Liver (tissue), 9 donors: ENCODE measurements around the gene TECPR1. TPM values are rescaled to one million over a fixed set of nuclear protein-coding genes. Genes with fewer than 3 reads are reported as not detected.

ENCODE experiments used
- DNase-seq: peaks from one replicate; pipeline ENCODE4 v3.0.0-alpha.2; 2017; ENCODE audit warnings: low spot score
- H3K27ac ChIP-seq, 2 donors: one replicate each; pipeline ENCODE4 v1.7.0; 2013; ENCODE audit warnings: inconsistent platforms in 2 of 2, low read length in 2 of 2, control low read depth in 1 of 2, low read depth in 1 of 2, mild to moderate bottlenecking in 1 of 2
- H3K27me3 ChIP-seq, 4 donors: one replicate each; pipeline versions ENCODE4 v1.6.1 to v1.7.0; 2013; ENCODE audit warnings: low read length in 3 of 4, inconsistent platforms in 1 of 4, mild to moderate bottlenecking in 1 of 4, moderate library complexity in 1 of 4; ENCODE audit not compliant: control insufficient read depth in 4 of 4, insufficient read depth in 4 of 4
- H3K36me3 ChIP-seq, 4 donors: one replicate each; pipeline versions ENCODE4 v1.6.1 to v1.7.0; 2013; ENCODE audit warnings: low read length in 3 of 4, mild to moderate bottlenecking in 3 of 4, low read depth in 1 of 4, moderate library complexity in 1 of 4; ENCODE audit not compliant: control insufficient read depth in 4 of 4, insufficient read depth in 3 of 4
- H3K4me1 ChIP-seq, 4 donors: one replicate each; pipeline versions ENCODE4 v1.6.1 to v1.7.0; 2013; ENCODE audit warnings: low read length in 3 of 4, mild to moderate bottlenecking in 3 of 4, moderate library complexity in 1 of 4; ENCODE audit not compliant: control insufficient read depth in 4 of 4, insufficient read depth in 4 of 4
- H3K4me3 ChIP-seq, 3 donors: one replicate each; pipeline versions ENCODE4 v1.6.1 to v1.7.0; 2013; ENCODE audit warnings: low read length in 3 of 3, control low read depth in 1 of 3, low read depth in 1 of 3, mild to moderate bottlenecking in 1 of 3
- H3K9ac ChIP-seq, 2 donors: one replicate each; pipeline ENCODE4 v1.7.0; 2013; ENCODE audit warnings: low read length in 2 of 2, mild to moderate bottlenecking in 2 of 2, moderate library complexity in 2 of 2, control low read depth in 1 of 2, low read depth in 1 of 2
- H3K9me3 ChIP-seq, 4 donors: one replicate each; pipeline versions ENCODE4 v1.6.1 to v1.7.0; 2013; ENCODE audit warnings: low read length in 3 of 4; ENCODE audit not compliant: control insufficient read depth in 4 of 4
- EGR1 ChIP-seq, 2 donors: IDR thresholded peaks; 2 replicates each; pipeline ENCODE4 v1.6.1; 2016 to 2018; ENCODE audit warnings: antibody characterized with exemption in 2 of 2, low read depth in 2 of 2
- FOXA2 ChIP-seq: IDR thresholded peaks from 2 replicates; pipeline ENCODE4 v1.6.1; 2016; ENCODE audit warnings: antibody characterized with exemption
- GABPA ChIP-seq, 2 donors: IDR thresholded peaks in 1 of 2; conservative IDR thresholded peaks in 1 of 2; 2 replicates each; pipeline ENCODE4 v1.6.1; 2016; ENCODE audit warnings: antibody characterized with exemption in 2 of 2, mild to moderate bottlenecking in 1 of 2, moderate library complexity in 1 of 2
- HNF4A ChIP-seq, 2 donors: conservative IDR thresholded peaks; 2 replicates each; pipeline ENCODE4 v1.6.1; 2016; ENCODE audit warnings: antibody characterized with exemption in 2 of 2, mild to moderate bottlenecking in 2 of 2
- HNF4G ChIP-seq: IDR thresholded peaks from 2 replicates; pipeline ENCODE4 v1.6.1; 2016; ENCODE audit warnings: antibody characterized with exemption
- JUND ChIP-seq, 2 donors: IDR thresholded peaks; 2 replicates each; pipeline ENCODE4 v1.6.1; 2016; ENCODE audit warnings: antibody characterized with exemption in 2 of 2
- NR2F2 ChIP-seq: IDR thresholded peaks from 2 replicates; pipeline ENCODE4 v1.6.1; 2016; ENCODE audit warnings: antibody characterized with exemption
- RAD21 ChIP-seq, 2 donors: IDR thresholded peaks; 2 replicates each; pipeline ENCODE4 v1.6.1; 2016; ENCODE audit warnings: antibody characterized with exemption in 2 of 2, mild to moderate bottlenecking in 2 of 2
- RXRA ChIP-seq, 2 donors: IDR thresholded peaks; 2 replicates each; pipeline ENCODE4 v1.6.1; 2017 to 2018; ENCODE audit warnings: antibody characterized with exemption in 2 of 2, mild to moderate bottlenecking in 1 of 2
- SP1 ChIP-seq: IDR thresholded peaks from 2 replicates; pipeline ENCODE4 v1.6.1; 2018; ENCODE audit warnings: antibody characterized with exemption, mild to moderate bottlenecking
- TAF1 ChIP-seq: conservative IDR thresholded peaks from 2 replicates; pipeline ENCODE4 v1.6.1; 2016; ENCODE audit warnings: antibody characterized with exemption, mild to moderate bottlenecking
- YY1 ChIP-seq: IDR thresholded peaks from 2 replicates; pipeline ENCODE4 v1.6.1; 2016; ENCODE audit warnings: antibody characterized with exemption, mild to moderate bottlenecking
- WGBS: extraction: QIAGEN DNeasy Blood & Tissue Kit; methylation state at CpG from one replicate; pipeline ENCODE4 v1.1.7; 2013; 5-methylcytosine and 5-hydroxymethylcytosine counted together
- polyA plus RNA-seq, 2 donors: library from polyadenylated mRNA; stranded (reverse) in 1 of 2; unstranded in 1 of 2; fragments of 200-250 nt in 1 of 2; fragments of >200 nt in 1 of 2; fragmentation: Nextera tagmentation in 1 of 2; extraction: Ambion mirVana in 1 of 2; gene quantifications; one replicate each; pipeline versions ENCODE4 v1.2.1 to v1.2.3, GENCODE V29; 2013 to 2015
- total RNA-seq, 2 donors: library from RNA; depleted of rRNA; stranded (reverse); fragments of >200 nt; gene quantifications; one replicate each; pipeline ENCODE4 v1.2.3, GENCODE V29; 2014
- TF ChIP-seq, protein P1 (sequence below): IDR thresholded peaks from 2 replicates; pipeline ENCODE4 v1.6.1; 2016; ENCODE audit warnings: antibody characterized with exemption
- TF ChIP-seq, protein P2 (sequence below): IDR thresholded peaks from 2 replicates; pipeline ENCODE4 v1.6.1; 2016; ENCODE audit warnings: antibody characterized with exemption
- TF ChIP-seq, protein P3 (sequence below): fragments of 150-350 bp; IDR thresholded peaks from 2 replicates; pipeline ENCODE4 v1.5.1; 2017; ENCODE audit warnings: improper control_type of control experiment, low read depth, low read length; ENCODE audit not compliant: missing input control
- TF ChIP-seq, protein P4 (sequence below): IDR thresholded peaks from 2 replicates; pipeline ENCODE4 v1.6.1; 2016; ENCODE audit warnings: antibody characterized with exemption, mild to moderate bottlenecking
- donor health status: healthy.
- donor health status: healthy.
- donor health status: healthy.
- donor health status: healthy.
- donor health status: healthy.

The TECPR1 gene
- total and polyA plus RNA-seq, 4 donors: 3.3 to 16.3 (median 7.8) TPM

DNA sequence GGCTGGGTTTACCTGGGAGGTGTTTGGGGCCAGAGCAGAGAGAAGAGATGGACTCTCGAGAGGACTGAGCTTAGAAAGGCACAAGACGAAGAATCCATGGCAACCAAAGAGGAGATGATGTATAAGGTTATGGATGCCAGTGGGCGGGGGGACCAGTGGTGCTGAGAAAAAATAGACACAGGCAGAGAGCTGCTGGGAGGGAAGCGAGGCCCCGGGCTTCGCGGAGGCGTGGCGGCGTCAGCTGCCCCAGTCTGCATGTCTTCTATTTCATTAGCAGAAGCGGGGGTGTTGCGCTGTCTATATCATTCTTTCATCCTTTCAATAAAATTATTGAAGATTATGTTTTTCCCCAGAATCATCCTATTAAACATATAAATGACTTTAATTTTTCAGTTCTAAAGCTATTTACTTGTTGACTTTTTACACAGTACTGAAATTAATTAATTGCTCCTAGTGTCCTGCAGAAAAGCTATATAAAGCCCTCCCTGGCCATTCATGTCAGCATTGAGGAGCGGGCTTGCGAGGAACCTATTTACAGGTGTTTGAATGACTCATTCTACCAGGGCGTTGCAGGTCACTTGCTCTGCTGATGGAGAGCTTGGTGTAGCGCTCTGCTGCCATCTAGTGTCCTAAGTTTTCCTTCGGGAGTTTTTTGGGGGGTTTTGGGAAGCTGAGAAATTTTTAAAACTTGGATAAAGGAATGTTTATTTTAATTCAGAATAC lies 83.7 kb downstream of the TECPR1 start:
- no peaks in the 10 kb centered on the region for H3K36me3 ChIP-seq

More for the DNA sequence above, 83.7 kb downstream of the TECPR1 start:
- TF ChIP-seq, protein P1, sequence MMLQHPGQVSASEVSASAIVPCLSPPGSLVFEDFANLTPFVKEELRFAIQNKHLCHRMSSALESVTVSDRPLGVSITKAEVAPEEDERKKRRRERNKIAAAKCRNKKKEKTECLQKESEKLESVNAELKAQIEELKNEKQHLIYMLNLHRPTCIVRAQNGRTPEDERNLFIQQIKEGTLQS: peak; percentile 83
- TF ChIP-seq HNF4G (no peak), SP1 (no peak), GABPA (IDR thresholded peaks at IDR 0.05 in 1 of 2, conservative IDR thresholded peaks at IDR 0.05 in 1 of 2) (no peak), NR2F2 (no peak), YY1 (no peak), EGR1 (IDR thresholded peaks at IDR 0.05; ENCODE audit: low read depth in 2 of 2) (no peak), JUND (IDR thresholded peaks at IDR 0.05) (peak; percentile 96 to 98), TAF1 (no peak), RXRA (IDR thresholded peaks at IDR 0.05) (peak; percentile 64 to 65), RAD21 (IDR thresholded peaks at IDR 0.05) (peak; percentile 91 to 96), HNF4A (conservative IDR thresholded peaks at IDR 0.05) (no peak), FOXA2 (no peak)
- TF ChIP-seq, protein P2, sequence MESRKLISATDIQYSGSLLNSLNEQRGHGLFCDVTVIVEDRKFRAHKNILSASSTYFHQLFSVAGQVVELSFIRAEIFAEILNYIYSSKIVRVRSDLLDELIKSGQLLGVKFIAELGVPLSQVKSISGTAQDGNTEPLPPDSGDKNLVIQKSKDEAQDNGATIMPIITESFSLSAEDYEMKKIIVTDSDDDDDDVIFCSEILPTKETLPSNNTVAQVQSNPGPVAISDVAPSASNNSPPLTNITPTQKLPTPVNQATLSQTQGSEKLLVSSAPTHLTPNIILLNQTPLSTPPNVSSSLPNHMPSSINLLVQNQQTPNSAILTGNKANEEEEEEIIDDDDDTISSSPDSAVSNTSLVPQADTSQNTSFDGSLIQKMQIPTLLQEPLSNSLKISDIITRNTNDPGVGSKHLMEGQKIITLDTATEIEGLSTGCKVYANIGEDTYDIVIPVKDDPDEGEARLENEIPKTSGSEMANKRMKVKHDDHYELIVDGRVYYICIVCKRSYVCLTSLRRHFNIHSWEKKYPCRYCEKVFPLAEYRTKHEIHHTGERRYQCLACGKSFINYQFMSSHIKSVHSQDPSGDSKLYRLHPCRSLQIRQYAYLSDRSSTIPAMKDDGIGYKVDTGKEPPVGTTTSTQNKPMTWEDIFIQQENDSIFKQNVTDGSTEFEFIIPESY: no peak
- TF ChIP-seq, protein P3, sequence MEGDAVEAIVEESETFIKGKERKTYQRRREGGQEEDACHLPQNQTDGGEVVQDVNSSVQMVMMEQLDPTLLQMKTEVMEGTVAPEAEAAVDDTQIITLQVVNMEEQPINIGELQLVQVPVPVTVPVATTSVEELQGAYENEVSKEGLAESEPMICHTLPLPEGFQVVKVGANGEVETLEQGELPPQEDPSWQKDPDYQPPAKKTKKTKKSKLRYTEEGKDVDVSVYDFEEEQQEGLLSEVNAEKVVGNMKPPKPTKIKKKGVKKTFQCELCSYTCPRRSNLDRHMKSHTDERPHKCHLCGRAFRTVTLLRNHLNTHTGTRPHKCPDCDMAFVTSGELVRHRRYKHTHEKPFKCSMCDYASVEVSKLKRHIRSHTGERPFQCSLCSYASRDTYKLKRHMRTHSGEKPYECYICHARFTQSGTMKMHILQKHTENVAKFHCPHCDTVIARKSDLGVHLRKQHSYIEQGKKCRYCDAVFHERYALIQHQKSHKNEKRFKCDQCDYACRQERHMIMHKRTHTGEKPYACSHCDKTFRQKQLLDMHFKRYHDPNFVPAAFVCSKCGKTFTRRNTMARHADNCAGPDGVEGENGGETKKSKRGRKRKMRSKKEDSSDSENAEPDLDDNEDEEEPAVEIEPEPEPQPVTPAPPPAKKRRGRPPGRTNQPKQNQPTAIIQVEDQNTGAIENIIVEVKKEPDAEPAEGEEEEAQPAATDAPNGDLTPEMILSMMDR: peak; percentile 80
- TF ChIP-seq, protein P4, sequence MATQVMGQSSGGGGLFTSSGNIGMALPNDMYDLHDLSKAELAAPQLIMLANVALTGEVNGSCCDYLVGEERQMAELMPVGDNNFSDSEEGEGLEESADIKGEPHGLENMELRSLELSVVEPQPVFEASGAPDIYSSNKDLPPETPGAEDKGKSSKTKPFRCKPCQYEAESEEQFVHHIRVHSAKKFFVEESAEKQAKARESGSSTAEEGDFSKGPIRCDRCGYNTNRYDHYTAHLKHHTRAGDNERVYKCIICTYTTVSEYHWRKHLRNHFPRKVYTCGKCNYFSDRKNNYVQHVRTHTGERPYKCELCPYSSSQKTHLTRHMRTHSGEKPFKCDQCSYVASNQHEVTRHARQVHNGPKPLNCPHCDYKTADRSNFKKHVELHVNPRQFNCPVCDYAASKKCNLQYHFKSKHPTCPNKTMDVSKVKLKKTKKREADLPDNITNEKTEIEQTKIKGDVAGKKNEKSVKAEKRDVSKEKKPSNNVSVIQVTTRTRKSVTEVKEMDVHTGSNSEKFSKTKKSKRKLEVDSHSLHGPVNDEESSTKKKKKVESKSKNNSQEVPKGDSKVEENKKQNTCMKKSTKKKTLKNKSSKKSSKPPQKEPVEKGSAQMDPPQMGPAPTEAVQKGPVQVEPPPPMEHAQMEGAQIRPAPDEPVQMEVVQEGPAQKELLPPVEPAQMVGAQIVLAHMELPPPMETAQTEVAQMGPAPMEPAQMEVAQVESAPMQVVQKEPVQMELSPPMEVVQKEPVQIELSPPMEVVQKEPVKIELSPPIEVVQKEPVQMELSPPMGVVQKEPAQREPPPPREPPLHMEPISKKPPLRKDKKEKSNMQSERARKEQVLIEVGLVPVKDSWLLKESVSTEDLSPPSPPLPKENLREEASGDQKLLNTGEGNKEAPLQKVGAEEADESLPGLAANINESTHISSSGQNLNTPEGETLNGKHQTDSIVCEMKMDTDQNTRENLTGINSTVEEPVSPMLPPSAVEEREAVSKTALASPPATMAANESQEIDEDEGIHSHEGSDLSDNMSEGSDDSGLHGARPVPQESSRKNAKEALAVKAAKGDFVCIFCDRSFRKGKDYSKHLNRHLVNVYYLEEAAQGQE: no peak
- 67% methylated on average over 17 of the region's 17 CpGs for WGBS
- no peak overlapping the region for H3K27ac ChIP-seq
- no peak overlapping the region for H3K4me3 ChIP-seq
- H3K9me3 ChIP-seq: no peaks in the 10 kb centered on the region
- H3K9ac ChIP-seq: no peak overlapping the region
- no peaks in the 10 kb centered on the region for H3K27me3 ChIP-seq
- H3K4me1 ChIP-seq: peaks cover 0 to 28% (median 20%) of the 10 kb centered on the region in 4 donors
- DNase-seq: peak; percentile 56
